Osteoblast (primary cell): ENCODE results near the gene GAS7. TPM values are rescaled to one million over a fixed set of nuclear protein-coding genes. Genes with fewer than 3 reads are reported as not detected.
A peak's percentile ranks its signal among the peaks of the same experiment; 100 is the strongest.

ENCODE experiments used
- DNase-seq: peaks from one replicate; pipeline ENCODE4 v3.0.0; 2011; ENCODE audit warnings: low spot score, mixed read lengths; ENCODE audit not compliant: insufficient read length; ENCODE audit errors: missing footprints
- H2AFZ ChIP-seq: 2 replicates; pipeline ENCODE4 v1.6.0; 2011; ENCODE audit warnings: mild to moderate bottlenecking, low read length
- H3K27ac ChIP-seq: 2 replicates; pipeline ENCODE4 v1.5.1; 2011; ENCODE audit warnings: mild to moderate bottlenecking, low read depth, low read length, moderate library complexity
- H3K27me3 ChIP-seq: 2 replicates; pipeline ENCODE4 v1.6.0; 2012; ENCODE audit warnings: mild to moderate bottlenecking, control low read depth, inconsistent platforms, low read length, moderate library complexity; ENCODE audit not compliant: insufficient read depth
- H3K36me3 ChIP-seq: 2 replicates; pipeline ENCODE4 v1.5.1; 2011; ENCODE audit warnings: mild to moderate bottlenecking, low read length, control low read depth, moderate library complexity; ENCODE audit not compliant: insufficient read depth
- H3K4me1 ChIP-seq: 2 replicates; pipeline ENCODE4 v1.5.1; 2011; ENCODE audit warnings: mild to moderate bottlenecking, low read length, control low read depth, moderate library complexity; ENCODE audit not compliant: insufficient read depth
- H3K4me2 ChIP-seq: 2 replicates; pipeline ENCODE4 v1.6.0; 2011; ENCODE audit warnings: mild to moderate bottlenecking, low read length; ENCODE audit not compliant: insufficient read depth
- H3K4me3 ChIP-seq: fragments of 200-600 bp; sonication (generic); 3 replicates; pipeline ENCODE4 v1.5.1; 2012; ENCODE audit warnings: mild to moderate bottlenecking, low read length, inconsistent platforms; ENCODE audit not compliant: insufficient read depth
- H3K79me2 ChIP-seq: 2 replicates; pipeline ENCODE4 v1.6.0; 2012; ENCODE audit warnings: mild to moderate bottlenecking, low read length, control low read depth, inconsistent platforms; ENCODE audit not compliant: insufficient read depth
- H3K9me3 ChIP-seq: 2 replicates; pipeline ENCODE4 v1.5.1; 2011; ENCODE audit warnings: low read depth, low read length, control low read depth
- H4K20me1 ChIP-seq: 2 replicates; pipeline ENCODE4 v1.6.0; 2012; ENCODE audit warnings: mild to moderate bottlenecking, low read length, control low read depth; ENCODE audit not compliant: insufficient read depth
- CTCF ChIP-seq: IDR thresholded peaks from 2 replicates; pipeline ENCODE4 v1.5.1; 2011; ENCODE audit warnings: mild to moderate bottlenecking, low read depth, low read length, moderate library complexity; ENCODE audit errors: extremely low read depth
- total RNA-seq: library from RNA; depleted of rRNA; stranded (reverse); fragments of >200 nt; gene quantifications from 2 replicates; pipeline ENCODE4 v1.2.3, GENCODE V29; 2012

The GAS7 gene
- total RNA-seq, 1 donor, result 3.6 TPM

- peak; percentile 63 for DNase-seq
- Histone ChIP-seq H2AFZ (no peak overlapping the region), H3K4me2 (no peak overlapping the region), H3K27ac (no peak overlapping the region), H3K27me3 (no peaks in the 10 kb centered on the region), H3K79me2 (no peaks in the 10 kb centered on the region), H3K4me1 (no peaks in the 10 kb centered on the region), H3K9me3 (no peaks in the 10 kb centered on the region), H4K20me1 (no peaks in the 10 kb centered on the region), H3K4me3 (no peak overlapping the region), H3K36me3 (no peaks in the 10 kb centered on the region)
- TF ChIP-seq CTCF, result peak; percentile 41
These were observed 238.9 kb downstream of the GAS7 start for GRCh38 chr17:9959377-9959981.

GRCh38 chr17:9958586-9959281 lies 239.7 kb downstream of the GAS7 start:
- TF ChIP-seq CTCF, result no peak
- no peak overlapping the region for H3K4me2 ChIP-seq
- H3K4me3 ChIP-seq, result no peak overlapping the region
- no peaks in the 10 kb centered on the region for H3K9me3 ChIP-seq
- no peak overlapping the region for H3K27ac ChIP-seq
- no peaks in the 10 kb centered on the region for H3K36me3 ChIP-seq
- no peak overlapping the region for H2AFZ ChIP-seq
- no peaks in the 10 kb centered on the region for H3K4me1 ChIP-seq
- no peak for DNase-seq
- no peaks in the 10 kb centered on the region for H3K27me3 ChIP-seq
- no peaks in the 10 kb centered on the region for H4K20me1 ChIP-seq
- H3K79me2 ChIP-seq, result no peaks in the 10 kb centered on the region

- H3K27ac ChIP-seq, result no peak overlapping the region
- DNase-seq, result peak; percentile 54
- no peaks in the 10 kb centered on the region for H4K20me1 ChIP-seq
- no peak overlapping the region for H3K4me3 ChIP-seq
- H3K27me3 ChIP-seq, result no peaks in the 10 kb centered on the region
- no peak for TF ChIP-seq CTCF
- H3K4me1 ChIP-seq, result no peaks in the 10 kb centered on the region
- H3K36me3 ChIP-seq, result no peaks in the 10 kb centered on the region
- H2AFZ ChIP-seq, result no peak overlapping the region
- H3K4me2 ChIP-seq, result no peak overlapping the region
- no peaks in the 10 kb centered on the region for H3K79me2 ChIP-seq
- no peaks in the 10 kb centered on the region for H3K9me3 ChIP-seq
These were observed 241.2 kb downstream of the GAS7 start for GRCh38 chr17:9957244-9957643.

GRCh38 chr17:9956474-9957131 lies 241.8 kb downstream of the GAS7 start:
- Histone ChIP-seq H3K36me3 (no peaks in the 10 kb centered on the region), H3K4me1 (no peaks in the 10 kb centered on the region), H4K20me1 (no peaks in the 10 kb centered on the region), H2AFZ (no peak overlapping the region), H3K27me3 (no peaks in the 10 kb centered on the region), H3K9me3 (no peaks in the 10 kb centered on the region), H3K4me3 (no peak overlapping the region), H3K79me2 (no peaks in the 10 kb centered on the region), H3K27ac (no peak overlapping the region), H3K4me2 (no peak overlapping the region)
- no peak for TF ChIP-seq CTCF
- DNase-seq, result no peak
